Fibroblast of skin of back (primary cell): Measurements from ENCODE around the gene PIGK.
"Not testable (repeated sequence)": the region's sequence is repeated elsewhere in the genome, so short reads cannot be mapped to it uniquely, and the experiment has no call there.

ENCODE experiments used
- DNase-seq: peaks from one replicate; pipeline ENCODE4 v3.0.0-alpha.2; 2013

The PIGK gene

DNA sequence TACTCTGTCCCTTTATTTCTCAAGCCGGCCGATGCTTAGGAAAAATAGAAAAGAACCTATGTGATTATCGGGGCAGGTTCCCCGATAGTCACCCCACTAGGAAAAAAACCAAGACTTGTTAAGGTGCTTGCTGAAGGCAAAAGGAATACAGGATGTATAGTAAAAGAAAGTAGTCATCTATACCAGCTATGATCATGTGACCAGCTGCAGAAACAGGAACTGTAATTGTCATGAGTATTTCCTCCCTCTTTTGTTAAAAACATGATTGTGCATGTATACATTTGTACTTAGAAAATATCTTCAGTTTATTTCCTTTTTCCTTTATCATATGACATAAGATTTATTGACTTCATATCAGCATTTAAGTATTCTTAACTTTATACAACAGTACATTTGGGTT, 30.5 kb downstream of the PIGK start:
- DNase-seq = no peak

DNA sequence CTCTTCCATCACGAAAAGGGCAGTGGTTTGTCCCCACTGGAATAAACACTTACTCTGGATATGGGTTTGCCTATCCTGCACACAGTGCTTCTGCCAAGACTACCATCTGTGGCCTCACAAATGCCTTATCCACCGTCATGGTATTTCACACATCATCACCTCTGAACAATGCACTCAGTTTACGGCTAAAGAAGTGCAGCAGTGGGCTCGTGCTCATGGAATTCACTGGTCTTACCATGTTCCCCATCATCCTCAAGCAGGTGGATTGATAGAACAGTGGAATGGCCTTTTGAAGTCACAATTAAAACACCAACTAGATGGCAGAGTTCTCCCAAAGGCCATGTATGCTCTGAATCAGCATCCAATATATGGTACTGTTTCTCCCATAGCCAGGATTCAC, 32.3 kb downstream of the PIGK start:
- not testable (repeated sequence) for DNase-seq

DNA sequence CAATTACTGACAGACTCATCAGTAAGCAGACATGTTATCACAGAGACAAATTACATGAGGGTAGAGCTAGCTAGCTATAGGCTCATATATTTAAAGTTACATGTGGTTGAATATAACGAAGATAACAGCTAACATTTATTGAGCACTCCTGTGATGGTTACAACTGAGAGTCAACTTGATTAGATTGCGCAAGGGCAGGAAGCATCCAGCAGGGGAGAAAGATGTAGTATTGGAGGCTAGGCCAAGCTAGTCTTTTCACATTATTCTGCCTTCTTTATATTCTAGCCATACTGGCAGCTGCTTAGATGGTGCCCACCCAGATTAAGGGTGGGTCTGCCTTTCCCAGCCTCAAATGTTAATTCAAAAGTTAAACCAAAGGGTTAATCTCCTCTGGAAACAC, 37.1 kb downstream of the PIGK start:
- DNase-seq = no peak

DNA sequence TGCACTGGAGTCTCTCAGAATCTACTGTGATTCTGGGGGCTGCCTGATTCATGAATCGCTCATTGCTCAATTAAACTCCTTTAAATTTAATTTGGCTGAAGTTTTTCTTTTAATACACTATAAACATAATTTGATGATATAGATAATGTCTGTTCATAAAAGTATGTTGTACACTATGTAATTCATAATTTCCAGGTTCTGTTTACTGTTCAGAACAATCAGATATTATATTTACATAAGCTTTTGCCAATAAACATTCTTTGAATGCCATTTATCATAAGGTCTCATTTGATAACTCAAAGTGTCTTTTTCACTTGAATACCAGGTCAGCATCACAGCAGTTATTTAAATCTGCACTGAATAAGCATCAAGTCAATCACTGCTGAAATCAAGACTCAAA, 39.6 kb downstream of the PIGK start:
- DNase-seq = no peak

DNA sequence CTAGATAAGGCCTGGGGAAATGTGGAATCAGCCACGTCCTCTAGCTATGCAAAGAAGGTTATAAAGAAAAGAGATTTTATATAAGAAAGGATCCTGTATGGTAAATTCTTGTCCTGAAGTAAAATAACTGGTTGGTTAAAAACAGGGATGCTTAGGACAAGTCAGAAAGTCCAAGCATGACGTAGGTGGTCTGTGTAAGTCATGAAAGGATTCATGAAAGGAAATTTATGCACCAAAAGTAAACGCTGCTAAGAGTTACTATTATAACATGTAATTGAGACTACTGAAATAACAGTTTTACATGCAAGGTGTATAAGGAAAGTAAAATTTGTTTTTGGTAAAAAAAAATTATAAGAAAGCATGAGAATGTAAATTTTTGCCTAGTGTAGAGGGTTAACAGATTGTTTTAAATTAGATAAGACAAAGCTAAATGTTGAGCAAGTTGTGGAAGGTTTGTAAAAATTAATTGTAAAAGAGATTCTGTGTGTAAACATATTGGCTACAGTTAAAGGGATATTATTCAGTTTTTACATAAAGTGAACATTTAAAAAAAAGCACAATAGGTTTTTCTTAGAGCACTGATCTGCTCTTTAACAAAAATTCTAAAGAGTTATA, 43.9 kb downstream of the PIGK start:
- peak; percentile 12 for DNase-seq

DNA sequence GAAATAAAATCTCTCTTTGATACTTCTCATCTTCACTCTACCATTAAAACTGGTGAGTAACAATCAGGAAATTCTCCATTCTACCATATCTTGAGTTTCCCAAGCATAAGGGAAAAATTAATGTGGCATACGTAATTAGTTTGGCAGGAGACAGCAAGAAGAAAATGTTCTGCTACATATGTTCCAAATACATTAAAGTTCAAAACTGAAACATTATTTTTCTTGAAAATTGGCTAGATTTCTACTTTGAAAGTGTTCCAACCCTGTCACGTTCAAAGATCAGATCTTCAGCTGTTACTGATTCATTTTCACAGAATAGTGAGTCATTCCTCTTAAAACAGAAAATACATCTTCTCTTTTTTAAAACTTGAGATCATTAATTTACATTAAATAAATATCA, 48.5 kb downstream of the PIGK start:
- peak; percentile 18 for DNase-seq

DNA sequence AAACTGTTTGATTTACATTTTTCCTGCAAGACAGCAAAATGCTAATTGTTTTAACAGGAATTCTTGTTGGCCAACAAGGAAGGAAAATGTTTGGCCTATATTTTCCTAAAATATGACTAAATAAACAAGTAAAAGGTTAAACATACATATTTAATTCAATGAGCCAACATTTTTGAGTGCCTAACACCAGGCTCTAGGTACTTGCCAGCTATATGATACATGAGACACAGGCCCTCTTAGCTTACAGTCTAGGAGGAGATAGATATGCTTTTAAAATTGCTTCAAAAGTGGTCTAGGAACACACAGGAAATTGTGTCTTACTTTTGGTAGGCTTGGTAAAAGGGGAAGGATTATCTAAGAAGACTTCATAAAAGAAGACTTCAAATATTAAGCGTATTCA, 50.9 kb downstream of the PIGK start:
- DNase-seq = peak; percentile 8

DNA sequence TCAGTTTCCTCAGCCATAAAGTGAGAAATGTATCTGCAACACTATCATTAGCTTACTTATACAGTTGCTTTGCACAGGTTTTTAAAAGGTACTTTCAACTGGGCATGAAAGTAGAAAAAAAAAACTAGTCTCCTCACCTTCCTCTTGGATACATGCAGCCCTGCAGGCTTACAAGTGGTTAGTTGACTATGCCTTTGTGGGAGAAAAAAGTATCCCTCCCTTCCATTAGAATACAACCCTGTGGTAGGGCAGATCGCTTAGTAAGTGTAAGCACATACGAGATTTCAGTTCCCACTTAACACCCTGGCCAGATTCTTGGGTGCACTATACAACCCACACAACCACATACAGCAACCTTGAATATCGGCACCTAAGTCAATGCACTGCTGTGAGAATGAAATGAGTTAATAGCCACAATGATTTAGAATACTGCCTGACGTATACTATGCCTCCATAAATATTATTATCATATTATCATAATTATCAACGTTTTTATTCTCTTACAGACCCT, 54.7 kb downstream of the PIGK start:
- DNase-seq = no peak

DNA sequence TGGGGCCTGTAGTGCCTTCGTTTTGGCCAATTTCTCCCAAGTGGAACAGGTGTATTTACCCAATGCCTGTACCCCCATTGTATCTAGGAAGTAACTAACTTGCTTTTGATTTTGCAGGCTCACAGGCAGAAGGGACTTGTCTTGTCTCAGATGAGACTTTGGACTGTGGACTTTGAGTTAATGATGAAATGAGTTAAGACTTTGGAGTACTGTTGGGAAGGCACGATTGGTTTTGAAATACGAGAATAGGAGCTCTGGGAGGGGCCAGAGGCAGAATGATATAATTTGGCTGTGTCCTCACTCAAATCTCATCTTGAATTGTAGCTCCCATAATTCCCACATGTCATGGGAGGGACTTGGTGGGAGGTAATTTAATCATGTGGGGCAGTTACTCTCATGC, 59.5 kb downstream of the PIGK start:
- not testable (repeated sequence) for DNase-seq

DNA sequence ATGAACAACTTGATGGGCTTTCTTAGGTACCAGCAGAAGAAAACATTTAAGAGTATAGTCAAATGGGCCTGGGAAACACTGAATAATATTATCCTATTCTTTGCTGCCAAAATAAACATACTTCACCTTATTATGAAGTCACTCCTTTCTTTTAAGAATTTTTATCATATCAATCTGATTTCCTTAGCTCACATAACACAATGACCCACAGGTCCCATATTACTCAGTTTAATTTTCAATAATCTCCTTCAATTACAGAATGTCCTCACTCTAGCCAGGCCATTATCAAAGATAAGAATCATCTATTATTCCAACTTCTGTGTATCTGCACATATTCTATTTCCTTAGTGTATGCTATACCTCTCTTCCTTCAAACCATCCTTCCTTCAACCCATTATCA, 63.0 kb downstream of the PIGK start:
- no peak for DNase-seq

DNA sequence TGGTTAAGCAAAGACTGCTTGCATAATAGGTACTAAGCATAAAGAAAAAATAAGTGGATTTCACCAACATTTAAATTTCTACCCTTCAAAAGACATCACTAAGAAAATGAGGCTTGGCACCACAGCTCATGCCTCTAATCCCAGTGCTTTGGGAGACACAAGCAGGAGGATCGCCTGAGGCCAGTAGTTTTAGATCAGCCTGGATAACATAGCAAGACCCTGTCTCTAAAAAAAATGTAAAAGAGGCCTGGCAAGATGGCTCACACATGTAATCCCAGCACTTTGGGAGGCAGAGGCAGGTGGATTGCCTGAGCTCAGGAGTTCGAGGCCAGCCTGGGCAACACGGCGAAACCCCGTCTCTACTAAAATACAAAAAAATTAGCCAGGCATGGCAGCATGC, 73.0 kb downstream of the PIGK start:
- no peak for DNase-seq

DNA sequence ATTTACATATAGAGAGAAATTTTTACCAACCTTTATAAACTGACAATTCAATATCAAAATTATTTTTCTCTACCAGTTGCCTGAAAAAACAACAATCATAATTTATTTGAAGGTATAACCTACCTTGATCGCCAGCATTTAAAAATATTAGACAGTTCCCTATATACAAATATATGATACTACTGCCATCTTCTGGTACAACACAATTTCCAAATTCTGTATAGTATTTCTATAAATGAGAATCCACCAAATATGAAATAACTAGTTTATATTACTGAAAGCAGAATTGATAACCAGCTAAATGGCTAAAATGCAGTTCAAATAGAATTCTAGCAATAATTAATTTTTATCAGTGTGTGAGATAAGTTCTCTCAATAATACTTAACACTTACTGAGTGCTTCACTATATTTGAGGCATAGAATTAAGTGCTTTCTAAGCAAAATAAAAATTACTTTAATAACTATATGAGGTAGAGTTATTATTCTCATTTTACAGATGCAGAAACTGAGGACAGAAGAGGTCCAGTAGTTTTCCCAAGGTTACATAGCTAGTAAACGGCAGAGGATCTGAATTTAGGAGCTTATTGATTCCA, 75.6 kb downstream of the PIGK start:
- no peak for DNase-seq

DNA sequence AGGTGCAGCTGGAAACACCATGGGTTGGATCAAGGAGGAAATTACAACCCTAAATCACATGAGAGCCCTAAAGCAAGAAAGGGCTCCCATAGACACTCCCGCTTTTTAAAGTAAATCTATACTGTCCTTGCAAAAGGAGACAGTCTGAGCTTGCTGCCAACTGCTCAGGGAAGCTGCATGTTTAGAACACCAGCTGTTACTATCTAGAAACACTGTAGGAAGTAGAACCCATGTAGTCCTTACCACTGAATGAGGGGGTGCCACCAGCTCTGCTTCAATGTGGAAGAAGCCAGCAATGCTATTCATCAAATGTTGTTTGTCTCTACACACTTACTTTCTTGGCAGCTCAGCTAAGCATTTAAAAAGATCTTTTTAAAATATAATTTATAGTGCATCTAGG, 79.8 kb downstream of the PIGK start:
- no peak for DNase-seq

DNA sequence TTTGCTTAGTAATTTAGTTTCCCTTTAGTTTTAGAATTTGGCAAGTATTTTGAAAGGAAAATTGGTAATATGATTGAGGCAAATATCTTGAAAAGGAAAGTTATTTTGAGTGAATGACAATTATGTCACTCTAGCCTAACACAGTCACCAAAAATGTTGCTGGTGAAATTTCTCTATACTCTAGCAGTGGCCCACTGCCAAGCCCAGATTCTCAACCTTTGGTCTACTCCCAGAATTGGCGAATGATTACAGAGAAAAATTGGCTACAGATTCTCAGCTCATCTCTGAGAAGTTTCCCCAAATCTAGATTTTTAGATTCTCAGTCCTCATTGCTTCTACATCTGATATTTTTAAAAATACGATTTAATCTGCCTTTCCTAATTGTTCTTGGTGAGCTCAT, 84.9 kb downstream of the PIGK start:
- DNase-seq = peak; percentile 14

DNA sequence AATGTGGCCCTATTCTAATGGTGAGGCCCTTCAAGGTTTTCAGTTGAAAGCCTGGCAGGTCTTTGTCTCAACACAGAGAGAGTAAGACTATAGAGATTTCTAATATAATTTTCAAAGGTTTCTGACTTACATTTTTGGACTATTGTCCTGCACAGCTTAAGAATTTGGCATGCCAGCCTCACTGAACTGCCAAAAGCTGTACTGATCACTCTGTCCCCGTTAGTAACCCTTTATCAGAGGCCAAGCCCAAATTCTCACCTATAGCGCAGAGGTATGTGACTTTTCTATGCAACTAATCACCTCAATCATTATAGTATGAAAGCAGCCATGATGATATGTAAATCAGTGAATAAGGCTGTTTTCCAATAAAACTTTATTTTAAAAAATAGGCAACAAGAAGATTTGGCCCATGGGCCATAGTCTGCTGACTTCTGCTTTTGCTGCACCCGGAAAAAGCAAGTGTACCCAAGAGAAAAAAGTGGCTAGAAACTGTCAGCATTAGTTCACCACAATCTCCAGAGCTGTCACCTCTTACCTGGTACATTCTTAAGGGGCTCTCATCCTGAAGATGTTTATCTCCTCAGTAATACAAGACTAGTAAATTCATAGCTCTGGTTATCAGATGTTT, 85.4 kb downstream of the PIGK start:
- DNase-seq = no peak

DNA sequence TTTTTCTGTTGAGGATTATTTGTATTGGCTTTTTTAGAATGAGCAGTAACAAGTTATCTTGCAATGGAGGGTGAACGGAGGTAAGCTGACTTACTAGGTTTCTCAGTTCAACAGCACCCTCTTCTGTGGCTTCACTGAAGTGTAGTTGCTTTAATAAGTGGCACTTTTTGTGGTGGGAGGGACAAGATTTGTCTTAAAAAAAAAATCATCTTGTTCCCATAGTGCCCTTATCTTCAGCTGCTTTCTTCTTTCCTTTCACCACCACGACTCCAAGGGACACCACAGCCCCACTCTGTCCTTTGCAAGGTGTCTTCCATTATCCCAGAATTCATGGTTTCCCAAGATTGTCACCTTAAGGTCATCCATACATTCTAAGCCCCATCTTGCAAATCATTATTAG, 92.9 kb downstream of the PIGK start:
- DNase-seq = peak; percentile 67

DNA sequence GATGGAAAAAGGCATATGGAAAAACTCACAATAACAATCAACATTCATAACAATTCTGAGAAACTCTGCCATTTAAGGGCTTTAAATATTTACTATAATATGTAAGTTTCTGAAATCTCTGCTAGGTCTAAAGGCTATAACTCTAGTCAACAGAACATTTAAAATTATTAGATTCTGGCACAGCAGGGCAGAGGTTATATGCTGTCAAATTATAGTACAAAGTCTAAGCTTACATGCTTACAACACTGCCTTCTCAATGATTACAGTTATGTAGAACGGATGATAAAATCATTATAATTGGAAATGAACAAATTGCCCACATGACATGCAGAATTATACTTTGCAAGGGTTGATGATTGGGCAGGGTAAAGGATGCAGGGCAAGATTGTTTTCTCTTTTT, 97.7 kb downstream of the PIGK start:
- no peak for DNase-seq

DNA sequence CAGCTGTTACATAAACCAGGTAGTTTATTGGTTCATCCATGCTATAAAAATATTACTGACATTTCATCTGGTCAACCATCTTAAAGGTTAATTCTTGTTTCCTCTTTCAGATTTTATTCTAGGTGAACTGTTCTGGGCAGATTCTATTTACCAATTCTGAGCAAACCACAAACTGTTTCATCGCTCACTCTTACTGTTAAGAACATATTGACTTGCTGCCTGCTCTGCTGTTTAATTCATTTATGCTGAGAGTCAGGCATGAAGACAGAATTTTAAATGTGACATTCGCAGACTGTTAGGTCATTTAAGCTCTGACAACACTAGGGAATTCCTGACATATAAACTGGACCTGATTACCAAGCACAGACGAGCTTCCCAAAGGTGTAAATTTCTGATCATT, 98.3 kb downstream of the PIGK start:
- DNase-seq = no peak

DNA sequence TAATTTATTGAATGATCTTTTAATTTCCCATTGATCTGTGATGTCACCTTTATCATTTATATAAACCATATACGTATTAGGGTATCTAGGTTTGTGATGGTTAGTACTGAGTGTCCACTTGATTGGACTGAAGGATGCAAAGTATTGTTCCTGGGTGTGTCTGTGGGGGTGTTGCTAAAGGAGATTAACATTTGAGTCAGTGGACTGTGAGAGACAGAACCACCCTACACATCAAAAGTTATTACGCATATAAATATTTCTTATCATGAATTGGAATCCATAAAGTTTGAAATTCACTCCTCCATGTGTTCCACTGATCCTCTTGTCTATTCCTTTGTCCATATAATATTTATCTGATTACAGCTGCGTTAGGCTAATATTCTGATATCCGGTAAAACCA, 100.5 kb downstream of the PIGK start:
- DNase-seq = no peak

DNA sequence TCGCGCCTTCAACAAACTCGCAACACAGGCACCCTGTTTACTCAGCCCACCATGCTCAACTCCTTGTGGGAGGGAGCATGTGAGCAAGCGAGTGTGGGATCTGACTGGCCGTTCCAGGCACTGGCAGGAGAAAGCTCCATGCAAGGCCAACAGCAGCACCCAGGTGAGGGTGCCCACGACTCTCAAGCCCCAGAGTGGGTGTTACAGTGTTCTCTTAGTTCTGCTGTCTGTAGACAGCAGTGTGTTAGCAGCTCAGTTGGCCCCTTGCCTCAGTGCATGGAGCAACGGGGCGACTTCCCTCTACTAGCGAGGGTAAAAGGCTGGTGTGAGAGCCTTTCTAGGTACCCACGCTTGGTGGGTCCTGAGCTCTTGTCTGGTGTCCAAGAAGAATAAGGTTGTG, 114.6 kb downstream of the PIGK start:
- no peak for DNase-seq

DNA sequence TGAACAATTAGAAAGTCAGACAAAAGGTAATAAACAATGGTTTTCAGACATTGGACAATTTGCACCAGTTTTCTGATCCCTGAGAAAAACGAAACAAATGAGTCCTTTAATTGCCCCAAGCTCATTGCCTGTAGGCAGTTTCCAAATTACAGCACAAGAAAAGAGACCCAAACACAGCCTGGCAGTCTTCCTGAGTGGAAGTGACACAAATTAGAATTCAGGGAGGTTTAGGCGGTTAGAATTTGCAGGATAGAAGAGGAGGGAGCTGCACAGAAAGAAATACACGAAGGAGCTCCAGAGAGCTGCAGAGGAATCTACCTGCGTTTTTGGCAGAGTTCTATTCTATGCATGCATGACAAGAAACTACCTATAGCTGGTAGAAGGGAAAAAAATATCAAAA, 115.7 kb downstream of the PIGK start:
- DNase-seq = no peak

DNA sequence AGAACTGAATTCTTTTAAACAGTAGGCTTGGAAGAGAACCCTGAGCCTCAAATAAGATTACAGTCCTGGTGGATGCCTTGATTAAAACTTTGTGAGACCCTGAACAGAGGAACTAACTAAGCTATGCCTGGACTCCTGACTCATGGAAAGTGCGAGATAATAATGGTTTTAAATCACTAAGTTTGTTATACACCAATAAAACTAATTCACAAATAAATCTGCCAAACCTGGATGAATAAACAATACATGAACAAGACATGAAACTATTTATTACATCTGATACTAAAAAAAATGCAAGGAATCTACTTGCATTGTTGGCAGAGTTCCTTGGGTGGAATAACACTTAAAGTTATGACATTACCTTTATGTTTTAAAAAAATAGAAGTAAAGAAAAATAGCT, 118.4 kb downstream of the PIGK start:
- DNase-seq = peak; percentile 2

DNA sequence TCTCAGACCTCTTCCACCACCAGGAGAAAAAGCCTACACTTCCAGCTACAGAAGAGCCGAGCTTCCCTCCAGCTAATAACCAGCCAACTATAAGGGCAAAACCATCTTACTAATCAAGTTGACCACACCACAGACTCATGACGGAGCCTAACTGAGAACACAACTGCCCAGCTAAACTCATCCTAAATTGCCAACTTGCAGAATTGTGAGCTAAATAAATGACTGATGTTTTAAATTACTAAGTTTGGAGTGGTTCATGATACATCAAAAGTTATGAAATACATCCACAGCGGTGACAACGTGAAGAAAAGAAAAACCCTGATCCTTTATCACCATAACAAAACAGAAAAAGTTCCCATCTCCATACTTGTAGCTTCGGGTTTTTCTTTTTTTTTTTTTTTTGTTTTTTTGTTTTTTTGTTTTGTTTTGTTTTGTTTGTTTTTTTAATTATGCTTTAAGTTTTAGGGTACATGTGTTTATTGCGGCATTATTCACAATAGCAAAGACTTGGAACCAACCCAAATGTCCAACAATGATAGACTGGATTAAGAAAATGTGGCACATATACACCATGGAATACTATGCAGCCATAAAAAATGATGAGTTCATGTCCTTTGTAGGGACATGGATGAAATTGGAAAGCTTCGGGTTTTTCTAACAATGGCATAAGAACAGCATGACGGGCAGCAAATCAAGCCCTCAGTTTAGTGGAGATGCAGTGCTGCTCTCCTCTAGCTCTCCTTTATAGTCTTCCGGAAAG, 122.6 kb downstream of the PIGK start:
- no peak for DNase-seq

DNA sequence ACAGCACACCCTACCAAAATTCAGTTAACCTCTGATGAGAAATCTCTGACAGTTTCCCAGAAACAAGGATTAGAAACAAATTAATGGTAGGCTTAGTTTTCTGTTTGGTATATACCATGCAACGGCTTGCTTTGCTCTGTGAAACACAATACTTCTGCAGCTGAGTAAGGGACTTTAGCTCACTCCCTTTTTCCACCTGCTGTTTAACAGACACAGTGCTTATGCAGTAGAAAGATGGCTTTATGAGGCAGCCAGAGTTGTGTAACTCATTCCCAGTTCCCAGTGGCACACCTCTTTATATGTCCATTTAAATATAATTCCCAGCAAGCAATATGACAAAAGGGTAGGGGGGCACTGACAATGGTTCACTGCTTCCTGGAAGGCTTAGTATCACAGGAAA, 124.0 kb downstream of the PIGK start:
- DNase-seq = no peak
